ENCODE results near the gene LRRC38.

- TF ChIP-seq CTCF (IDR thresholded peaks at IDR 0.05; ENCODE audit: low read length) (no peak), EZH2 (IDR thresholded peaks at IDR 0.05; ENCODE audit: borderline replicate concordance, low read length) (no peak)
Measured at GRCh38 chr1:13507075-13507474, 6.7 kb downstream of the LRRC38 start.

Data from OCI-LY1 (cell line).